Right hindlimb (tissue), 1 donor: ENCODE measurements around the gene EFHC1.

Experiments used
- DNase-seq: peaks from one replicate; pipeline ENCODE4 v3.0.0-alpha.2; 2018

EFHC1 gene

GRCh38 chr6:52543729-52544601 is 123.8 kb downstream of the EFHC1 start:
- no peak for DNase-seq

GRCh38 chr6:52544602-52545405 is 124.7 kb downstream of the EFHC1 start:
- no peak for DNase-seq

GRCh38 chr6:52545406-52546119 is 125.4 kb downstream of the EFHC1 start:
- DNase-seq, result no peak

- DNase-seq, result no peak
Measured at GRCh38 chr6:52546192-52546591, 126.0 kb downstream of the EFHC1 start.

DNA sequence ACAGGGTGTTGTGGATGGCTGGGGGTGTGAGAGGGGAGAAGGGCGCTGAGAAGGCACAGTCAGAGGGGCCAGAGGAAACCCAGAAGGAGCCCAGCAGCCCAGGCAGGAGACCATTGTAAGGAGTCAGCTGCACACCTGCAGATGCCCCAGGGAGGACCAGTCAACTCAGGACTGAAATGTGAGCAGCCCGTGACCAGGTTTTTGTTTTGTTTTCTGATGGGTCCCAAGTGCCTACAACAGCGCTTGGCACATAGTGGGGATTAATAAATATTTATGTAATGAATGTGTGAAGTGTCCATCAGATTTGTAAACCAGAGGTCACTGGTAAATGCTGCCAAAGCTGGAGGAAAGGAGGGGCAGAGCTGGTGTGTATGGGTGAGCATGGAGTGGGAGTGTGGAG is 126.5 kb downstream of the EFHC1 start:
- DNase-seq, result no peak

- no peak for DNase-seq
Measured at GRCh38 chr6:52547647-52548352, 127.7 kb downstream of the EFHC1 start.

DNA sequence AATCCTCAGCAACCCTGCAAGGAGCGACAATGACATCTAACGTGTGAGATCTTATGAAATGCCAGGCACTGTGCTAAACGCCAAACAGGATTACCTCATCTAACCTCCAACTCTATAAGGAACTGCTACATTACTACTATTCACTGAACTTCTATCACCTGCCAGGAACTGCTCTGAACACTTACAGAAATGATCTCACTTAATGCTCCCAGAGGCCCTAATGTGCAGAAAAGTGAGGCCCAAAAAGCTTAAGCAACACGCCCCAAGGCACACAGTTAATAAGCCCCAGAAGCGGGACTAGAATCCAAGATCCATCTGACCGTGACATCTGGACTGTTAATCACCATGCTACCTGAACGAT is 128.2 kb downstream of the EFHC1 start:
- DNase-seq, result no peak

- no peak for DNase-seq
Measured at GRCh38 chr6:52548999-52549398, 128.9 kb downstream of the EFHC1 start.

GRCh38 chr6:52549428-52549827 is 129.3 kb downstream of the EFHC1 start:
- DNase-seq, result no peak

DNA sequence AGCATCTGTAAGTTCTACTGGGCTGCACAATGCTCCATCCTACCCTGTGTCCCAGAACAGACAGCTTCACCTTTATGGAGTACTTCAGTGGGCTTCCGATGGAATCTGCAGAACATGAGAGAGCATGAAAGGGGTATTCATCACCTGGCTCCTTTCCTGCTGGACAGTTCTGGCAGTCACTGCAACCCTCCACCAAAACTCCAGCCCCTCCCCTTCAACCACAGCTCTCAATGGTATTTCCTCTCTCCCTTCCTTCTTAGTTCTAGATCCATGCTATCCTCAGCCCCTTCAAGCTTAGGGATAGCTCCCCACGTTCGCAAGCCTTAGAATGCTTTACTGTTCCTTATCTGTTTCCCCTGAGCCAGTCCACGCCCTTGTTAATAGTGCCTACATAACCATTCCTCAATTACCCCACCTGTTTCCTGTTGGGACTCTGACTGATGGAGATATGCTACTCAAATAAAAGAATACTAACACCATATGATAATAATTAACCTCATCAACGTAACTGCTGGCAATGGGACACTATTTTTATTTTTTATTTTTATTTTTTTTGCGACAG is 130.0 kb downstream of the EFHC1 start:
- no peak for DNase-seq

- DNase-seq, result no peak
Measured at GRCh38 chr6:52550870-52551269, 130.7 kb downstream of the EFHC1 start.

- peak; percentile 87 for DNase-seq
Measured at GRCh38 chr6:52551483-52552277, 131.5 kb downstream of the EFHC1 start.

- no peak for DNase-seq
Measured at GRCh38 chr6:52552278-52552643, 132.1 kb downstream of the EFHC1 start.

DNA sequence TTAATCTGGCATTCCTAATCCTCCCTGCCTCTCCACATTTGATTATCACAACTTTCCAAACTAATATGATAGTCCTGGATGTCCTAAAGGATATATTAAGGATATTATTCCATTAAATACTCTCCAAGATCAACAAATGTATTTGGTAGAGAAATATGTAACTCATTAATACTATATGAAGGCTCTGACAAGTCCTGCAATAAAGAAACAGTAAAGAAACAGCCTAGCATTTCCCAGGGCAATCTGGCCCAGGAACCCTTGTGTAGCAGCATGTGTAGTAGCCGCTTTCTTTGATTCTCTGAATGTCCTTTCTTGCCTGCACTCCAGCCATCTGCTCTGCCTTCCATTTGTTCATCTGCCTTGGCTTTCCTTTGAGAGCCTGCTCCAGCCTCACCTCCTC is 133.0 kb downstream of the EFHC1 start:
- DNase-seq, result no peak

DNA sequence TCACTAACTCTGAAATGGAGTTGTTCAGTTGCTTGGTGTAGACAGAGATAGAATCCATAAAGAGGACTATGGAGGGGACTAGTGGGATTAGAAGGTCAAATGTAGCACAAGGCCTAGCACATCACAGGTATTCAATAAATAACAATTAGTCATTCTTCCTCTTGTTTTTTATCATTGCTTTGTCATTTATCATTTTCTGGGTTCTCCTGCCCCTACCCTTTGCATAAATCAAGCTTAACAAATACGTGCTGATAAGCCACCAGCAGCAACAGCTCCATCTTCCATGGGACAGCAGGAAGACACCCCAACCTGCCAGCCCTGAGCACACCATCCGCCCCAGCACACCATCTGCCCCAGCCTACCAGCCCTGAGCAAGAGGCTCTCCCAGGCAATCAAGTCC is 133.6 kb downstream of the EFHC1 start:
- no peak for DNase-seq

DNA sequence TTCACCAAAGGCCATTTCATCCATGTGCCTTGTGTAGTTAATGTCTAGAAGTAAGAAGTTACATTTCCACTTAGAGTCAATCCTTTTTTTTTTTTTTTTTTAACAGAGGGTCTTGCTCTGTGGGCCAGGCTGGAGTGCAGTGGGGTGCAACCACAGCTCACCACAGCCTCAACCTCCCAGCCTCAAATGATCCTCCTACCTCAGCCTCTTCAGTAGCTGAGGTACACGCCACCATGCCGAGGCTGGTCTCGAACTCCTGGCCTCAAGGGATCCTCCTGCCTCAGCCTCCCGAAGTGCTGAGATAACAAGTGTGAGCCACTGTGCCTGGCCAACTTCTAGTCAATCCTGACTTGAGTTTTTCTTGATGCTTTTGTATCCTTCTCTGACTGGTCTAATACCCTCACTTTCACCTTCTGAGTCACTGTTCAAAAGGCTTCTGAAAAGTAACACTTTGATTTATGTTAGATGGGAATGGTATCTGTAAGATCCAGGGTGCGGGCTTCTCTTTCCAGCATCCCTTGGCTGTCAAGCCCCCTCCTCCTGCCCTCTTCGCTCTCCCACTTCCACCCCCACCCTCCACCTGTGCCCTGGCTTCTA is 134.6 kb downstream of the EFHC1 start:
- DNase-seq, result no peak

- no peak for DNase-seq
Measured at GRCh38 chr6:52555518-52556233, 135.5 kb downstream of the EFHC1 start.

DNA sequence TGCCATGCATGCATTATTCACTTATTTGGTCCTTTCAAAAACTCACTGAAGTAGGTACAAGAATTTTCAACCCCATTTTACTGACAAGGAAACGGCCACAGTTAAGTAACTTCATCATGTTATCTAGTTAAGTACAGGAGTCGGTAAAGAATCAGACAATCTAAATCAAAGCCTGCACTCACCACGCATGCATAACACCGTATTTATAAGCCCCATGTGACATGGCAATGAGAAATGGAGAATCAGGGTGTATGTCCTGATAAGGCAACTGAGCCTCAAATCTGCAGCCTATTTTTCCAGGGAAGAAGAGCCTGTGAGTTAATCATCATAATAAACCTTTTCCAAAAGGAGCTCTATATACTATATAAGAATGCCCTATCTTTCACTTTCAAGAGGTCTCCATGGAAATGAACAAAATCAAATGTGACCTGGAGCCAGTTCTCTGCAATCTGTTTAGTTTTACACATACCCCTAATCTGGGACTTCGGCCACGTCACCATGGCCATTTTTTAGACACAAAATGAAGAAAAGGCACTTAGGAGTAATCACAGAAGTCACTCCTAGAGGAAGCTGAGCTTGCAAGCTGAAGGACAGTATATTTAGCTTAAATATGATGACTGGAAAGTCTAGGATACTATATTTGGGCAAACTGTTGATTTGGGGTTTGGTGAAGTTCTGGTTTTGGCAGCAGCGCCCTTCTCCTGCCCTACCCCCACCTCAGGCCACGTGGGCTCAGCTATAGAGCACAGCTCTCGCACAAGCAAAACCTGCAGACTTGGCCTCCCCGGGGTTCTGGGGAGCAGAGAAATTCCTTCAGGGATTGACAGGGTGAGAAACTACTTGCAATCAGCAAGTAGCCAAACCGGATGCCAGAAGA is 137.5 kb downstream of the EFHC1 start:
- DNase-seq, result peak; percentile 50

DNA sequence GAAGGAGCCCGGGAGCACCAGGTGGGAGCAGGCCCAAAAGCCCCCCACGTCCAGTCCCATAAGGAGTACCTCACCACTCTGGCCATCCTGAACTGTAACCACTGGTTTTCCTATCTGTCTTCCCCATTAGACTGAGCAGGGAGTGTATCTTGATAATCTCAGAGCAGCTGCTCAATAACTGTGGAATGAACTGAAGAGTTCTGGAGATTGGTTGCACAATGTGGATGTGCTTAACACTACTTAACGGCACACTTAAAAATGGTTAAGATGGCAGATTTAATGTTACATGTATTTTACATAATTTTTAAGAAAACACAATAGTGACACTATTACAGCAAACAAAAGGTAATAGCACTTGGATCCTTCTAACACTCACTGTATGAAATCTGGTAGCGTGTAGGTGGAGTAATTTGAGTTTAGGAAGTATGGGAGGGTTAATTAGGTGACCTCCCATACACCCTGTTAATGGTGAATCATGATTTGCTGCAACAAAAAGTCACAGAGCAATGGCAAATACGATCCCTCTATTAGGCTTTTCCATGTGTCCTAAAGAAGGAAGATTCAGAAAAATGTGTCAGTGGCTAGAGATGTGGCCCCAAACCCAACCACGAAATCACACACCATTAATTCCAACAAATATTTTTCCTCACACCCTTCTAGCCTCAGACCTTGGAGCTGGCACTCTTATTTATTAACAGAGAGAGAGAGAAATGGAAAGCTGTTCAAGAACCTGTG is 138.3 kb downstream of the EFHC1 start:
- no peak for DNase-seq
